Endodermal cell (in vitro differentiated cells): ENCODE data around the gene MAGIX. TPM values are rescaled to one million over a fixed set of nuclear protein-coding genes. Genes with fewer than 3 reads are reported as not detected.

Experiments used
- DNase-seq: peaks from one replicate; pipeline ENCODE4 v3.0.0-alpha.2; 2017
- H3K27ac ChIP-seq: 2 replicates; pipeline ENCODE4 v1.5.1; 2013; ENCODE audit warnings: mild to moderate bottlenecking, low read depth, low read length, moderate library complexity
- H3K27me3 ChIP-seq: 2 replicates; pipeline ENCODE4 v1.6.1; 2013; ENCODE audit warnings: mild to moderate bottlenecking, low read length, moderate library complexity; ENCODE audit not compliant: insufficient read depth, control insufficient read depth, poor library complexity, severe bottlenecking
- H3K36me3 ChIP-seq: 2 replicates; pipeline ENCODE4 v1.7.0; 2013; ENCODE audit warnings: mild to moderate bottlenecking, low read length, moderate library complexity; ENCODE audit not compliant: control insufficient read depth, insufficient read depth
- H3K4me1 ChIP-seq: one replicate; pipeline ENCODE4 v1.7.0; 2013; ENCODE audit warnings: low read length; ENCODE audit not compliant: control insufficient read depth, insufficient read depth
- H3K4me3 ChIP-seq: 2 replicates; pipeline ENCODE4 v1.5.1; 2013; ENCODE audit warnings: mild to moderate bottlenecking, low read length, moderate library complexity
- H3K9ac ChIP-seq: 2 replicates; pipeline ENCODE4 v1.6.1; 2013; ENCODE audit warnings: mild to moderate bottlenecking, low read length, moderate library complexity; ENCODE audit not compliant: poor library complexity, severe bottlenecking; ENCODE audit errors: extremely low read depth
- H3K9me3 ChIP-seq: 2 replicates; pipeline ENCODE4 v1.6.1; 2013; ENCODE audit warnings: mild to moderate bottlenecking, low read length, moderate library complexity; ENCODE audit not compliant: control insufficient read depth
- H3K27ac Mint-ChIP-seq: 2 replicates; pipeline ENCODE4 v1.8.0; 2020; ENCODE audit warnings: mixed read lengths
- H3K27me3 Mint-ChIP-seq: 2 replicates; pipeline ENCODE4 v1.8.0; 2021; ENCODE audit warnings: mild to moderate bottlenecking, mixed read lengths; ENCODE audit not compliant: insufficient read depth
- H3K36me3 Mint-ChIP-seq: 2 replicates; pipeline ENCODE4 v1.8.0; 2020; ENCODE audit warnings: low read depth, mixed read lengths
- H3K4me1 Mint-ChIP-seq: 2 replicates; pipeline ENCODE4 v1.8.0; 2020; ENCODE audit warnings: mixed read lengths
- H3K4me3 Mint-ChIP-seq: 2 replicates; pipeline ENCODE4 v1.8.0; 2020; ENCODE audit warnings: mild to moderate bottlenecking, moderate library complexity, mixed read lengths
- H3K9me3 Mint-ChIP-seq: 2 replicates; pipeline ENCODE4 v1.8.0; 2020; ENCODE audit warnings: mild to moderate bottlenecking, mixed read lengths
- whole genome bisulfite sequencing, 2 experiments: methylation state at CpG; one replicate each; pipeline versions ENCODE4 v1.1.5 to v1.1.7; 2013; ENCODE audit warnings: missing lambda C conversion rate in 2 of 2, mixed read lengths in 1 of 2; ENCODE audit not compliant: insufficient coverage in 1 of 2, insufficient read length in 1 of 2; 5-methylcytosine and 5-hydroxymethylcytosine counted together
- total RNA-seq, 2 donors: library from RNA; stranded (reverse); fragmentation: NEBNext Ultra II Directional in 1 of 2; extraction: Animal tissue kit (Norgen Biotek cat#: 25700) in 1 of 2; gene quantifications; 2 replicates in 1 of 2; 3 replicates in 1 of 2; pipeline ENCODE4 v1.2.1, GENCODE V29; 2021
- TF ChIP-seq, protein P1 (sequence below): fragments of 200-600 bp; sonication (generic); conservative IDR thresholded peaks from 2 replicates; pipeline ENCODE4 v1.5.0; 2021; ENCODE audit warnings: antibody characterized with exemption, mild to moderate bottlenecking

The MAGIX gene
- total RNA-seq, 2 donors from 2014 or later, result 1.2 to 1.3 TPM

DNA sequence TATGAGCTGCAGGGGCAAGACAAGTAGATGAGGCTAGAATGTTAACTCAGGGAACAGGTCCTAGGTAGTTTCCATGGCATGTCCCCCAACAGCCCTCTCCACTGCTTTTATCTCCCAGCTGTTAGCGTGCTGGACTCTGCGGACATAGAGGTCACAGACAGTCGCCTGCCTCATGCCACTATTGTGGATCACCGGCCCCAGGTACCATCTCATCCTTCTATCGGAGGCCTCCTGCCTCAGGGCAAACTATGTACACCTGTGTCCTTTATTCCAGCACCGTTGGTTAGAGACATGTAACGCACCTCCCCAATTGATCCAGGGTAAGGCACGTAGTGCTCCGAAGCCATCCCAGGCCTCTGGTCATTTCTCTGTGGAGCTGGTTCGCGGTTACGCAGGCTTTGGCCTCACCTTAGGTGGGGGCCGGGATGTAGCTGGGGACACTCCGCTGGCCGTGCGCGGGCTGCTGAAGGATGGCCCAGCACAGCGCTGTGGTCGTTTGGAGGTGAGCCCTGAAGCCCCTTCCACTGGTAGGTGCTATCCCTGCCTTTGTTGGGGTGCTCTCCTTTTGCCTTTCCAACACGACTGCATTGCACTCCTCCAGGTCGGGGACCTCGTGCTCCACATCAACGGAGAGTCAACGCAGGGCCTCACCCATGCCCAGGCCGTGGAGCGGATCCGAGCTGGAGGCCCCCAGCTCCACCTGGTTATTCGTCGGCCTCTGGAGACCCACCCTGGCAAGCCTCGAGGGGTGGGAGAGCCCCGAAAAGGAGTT lies 2.2 kb downstream of the MAGIX start:
- TF ChIP-seq, protein P1, sequence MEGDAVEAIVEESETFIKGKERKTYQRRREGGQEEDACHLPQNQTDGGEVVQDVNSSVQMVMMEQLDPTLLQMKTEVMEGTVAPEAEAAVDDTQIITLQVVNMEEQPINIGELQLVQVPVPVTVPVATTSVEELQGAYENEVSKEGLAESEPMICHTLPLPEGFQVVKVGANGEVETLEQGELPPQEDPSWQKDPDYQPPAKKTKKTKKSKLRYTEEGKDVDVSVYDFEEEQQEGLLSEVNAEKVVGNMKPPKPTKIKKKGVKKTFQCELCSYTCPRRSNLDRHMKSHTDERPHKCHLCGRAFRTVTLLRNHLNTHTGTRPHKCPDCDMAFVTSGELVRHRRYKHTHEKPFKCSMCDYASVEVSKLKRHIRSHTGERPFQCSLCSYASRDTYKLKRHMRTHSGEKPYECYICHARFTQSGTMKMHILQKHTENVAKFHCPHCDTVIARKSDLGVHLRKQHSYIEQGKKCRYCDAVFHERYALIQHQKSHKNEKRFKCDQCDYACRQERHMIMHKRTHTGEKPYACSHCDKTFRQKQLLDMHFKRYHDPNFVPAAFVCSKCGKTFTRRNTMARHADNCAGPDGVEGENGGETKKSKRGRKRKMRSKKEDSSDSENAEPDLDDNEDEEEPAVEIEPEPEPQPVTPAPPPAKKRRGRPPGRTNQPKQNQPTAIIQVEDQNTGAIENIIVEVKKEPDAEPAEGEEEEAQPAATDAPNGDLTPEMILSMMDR, result no peak
- H3K9me3 Mint-ChIP-seq, result peaks cover 57% of the 10 kb centered on the region

DNA sequence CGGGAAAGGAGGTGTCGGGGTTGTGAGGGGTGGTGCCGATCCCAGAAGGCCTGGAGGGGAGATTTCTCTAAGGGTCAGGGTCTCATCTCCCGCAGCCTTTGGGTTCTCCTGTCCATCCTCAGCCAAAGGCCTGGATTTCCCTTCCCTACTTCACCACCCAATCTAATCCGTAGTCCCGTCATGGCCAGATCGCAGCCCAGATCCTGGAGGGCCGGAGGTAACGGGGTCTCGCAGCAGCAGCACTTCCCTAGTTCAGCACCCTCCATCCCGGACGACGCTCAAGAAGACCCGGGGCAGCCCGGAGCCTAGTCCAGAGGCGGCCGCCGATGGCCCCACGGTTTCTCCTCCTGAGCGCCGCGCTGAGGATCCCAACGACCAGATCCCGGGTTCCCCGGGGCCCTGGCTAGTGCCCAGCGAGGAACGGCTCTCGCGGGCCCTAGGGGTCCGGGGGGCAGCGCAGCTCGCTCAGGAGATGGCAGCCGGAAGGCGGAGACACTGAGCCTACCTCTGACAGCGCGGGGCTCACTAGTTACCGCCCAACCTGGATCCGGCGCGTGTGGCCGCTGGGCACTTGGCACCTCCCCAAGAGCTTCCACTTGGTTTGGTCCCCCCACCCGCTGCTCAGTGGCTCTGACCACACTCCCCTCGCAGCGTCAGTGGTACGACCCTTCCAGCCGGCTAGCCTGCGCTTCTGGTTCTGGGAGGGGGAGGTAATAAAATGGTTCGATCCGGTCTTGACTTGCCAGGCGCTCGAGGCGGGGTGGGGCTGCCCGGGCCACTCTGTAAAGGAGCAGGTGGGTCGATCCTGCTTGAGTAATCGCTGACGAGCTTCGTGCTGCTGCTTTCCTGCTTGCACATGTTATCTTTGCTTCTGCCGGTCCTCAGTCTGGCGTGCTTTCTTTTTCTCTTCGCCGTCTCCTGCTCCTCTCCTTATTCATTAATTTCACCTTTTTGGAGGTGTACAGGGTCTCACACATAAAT lies 3.6 kb downstream of the MAGIX start:
- Histone ChIP-seq H3K4me1 (no peaks in the 10 kb centered on the region), H3K4me3 (no peak overlapping the region), H3K36me3 (no peaks in the 10 kb centered on the region), H3K9ac (no peak overlapping the region), H3K27ac (no peak overlapping the region), H3K27me3 (peaks cover 42% of the 10 kb centered on the region), H3K9me3 (no peaks in the 10 kb centered on the region)
- DNase-seq, result peak; percentile 94
- H3K4me3 Mint-ChIP-seq, result peak overlapping the region; percentile 45
- TF ChIP-seq, protein P1, result peak; percentile 54
- no peaks in the 10 kb centered on the region for H3K4me1 Mint-ChIP-seq
- H3K36me3 Mint-ChIP-seq, result no peaks in the 10 kb centered on the region
- H3K27me3 Mint-ChIP-seq, result peaks cover 61% of the 10 kb centered on the region
- WGBS, 2 experiments, result 4 to 14% methylated on average over 5 to 56 of the region's 61 CpGs
- peaks cover 64% of the 10 kb centered on the region for H3K9me3 Mint-ChIP-seq
- H3K27ac Mint-ChIP-seq, result no peak overlapping the region

More for the DNA sequence above, 2.2 kb downstream of the MAGIX start:
- Mint-ChIP-seq H3K27me3 (peaks cover 54% of the 10 kb centered on the region), H3K4me3 (no peak overlapping the region), H3K36me3 (no peaks in the 10 kb centered on the region), H3K27ac (no peak overlapping the region), H3K4me1 (no peaks in the 10 kb centered on the region)
- no peak overlapping the region for H3K4me3 ChIP-seq
- no peaks in the 10 kb centered on the region for H3K4me1 ChIP-seq
- H3K36me3 ChIP-seq, result no peaks in the 10 kb centered on the region
- no peaks in the 10 kb centered on the region for H3K9me3 ChIP-seq
- peaks cover 30% of the 10 kb centered on the region for H3K27me3 ChIP-seq
- WGBS, 2 experiments, result 92 to 94% methylated on average over 10 to 31 of the region's 31 CpGs
- no peak for DNase-seq
- H3K9ac ChIP-seq, result no peak overlapping the region
- no peak overlapping the region for H3K27ac ChIP-seq

DNA sequence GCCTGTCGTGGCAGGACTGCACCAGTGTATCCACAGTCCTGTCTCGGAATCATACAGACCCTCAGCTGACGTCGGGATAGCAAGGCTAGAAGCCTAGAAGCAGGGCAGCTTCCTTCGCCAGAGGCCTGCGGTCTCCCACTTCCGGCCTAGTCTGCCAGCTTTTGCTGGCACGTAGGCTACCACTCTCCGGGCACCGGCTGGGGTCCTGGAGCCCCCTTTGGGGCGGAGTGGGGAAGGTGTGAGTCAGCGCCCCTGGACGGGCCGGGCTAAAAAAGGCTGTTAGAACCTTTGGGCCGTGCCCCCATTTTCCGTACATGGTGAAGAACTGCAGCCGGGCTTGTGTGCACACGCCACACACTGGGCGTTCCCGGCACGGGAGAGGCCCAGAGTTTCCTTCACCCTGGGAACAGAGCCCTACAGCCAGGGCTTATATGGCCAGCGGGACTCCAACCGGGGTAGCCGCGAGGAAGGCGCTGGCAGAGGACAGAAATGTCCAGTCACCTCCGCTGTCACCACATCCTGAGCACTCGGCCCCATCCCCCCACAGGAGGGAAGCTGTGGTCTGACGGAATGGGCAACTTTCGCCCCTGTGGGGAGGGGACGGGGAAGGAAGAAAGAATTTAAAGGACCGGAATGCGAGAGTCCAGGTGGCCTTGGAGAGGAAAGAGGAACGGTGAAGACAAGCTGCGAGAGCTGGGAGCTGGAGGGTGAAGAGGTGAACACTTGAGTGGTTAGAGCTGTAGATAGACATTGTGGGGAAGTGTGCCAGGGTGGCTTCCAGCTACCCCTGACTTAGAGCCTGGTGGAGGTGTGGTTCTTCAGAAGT lies 4.6 kb downstream of the MAGIX start:
- WGBS, 2 experiments, result 31 to 34% methylated on average over 7 to 33 of the region's 35 CpGs
- Histone ChIP-seq H3K4me3 (no peak overlapping the region), H3K9ac (no peak overlapping the region), H3K27ac (no peak overlapping the region), H3K9me3 (no peaks in the 10 kb centered on the region), H3K27me3 (peaks cover 51% of the 10 kb centered on the region), H3K4me1 (no peaks in the 10 kb centered on the region), H3K36me3 (no peaks in the 10 kb centered on the region)
- Mint-ChIP-seq H3K4me1 (no peaks in the 10 kb centered on the region), H3K27me3 (peaks cover 63% of the 10 kb centered on the region), H3K4me3 (peak overlapping the region; percentile 45), H3K36me3 (no peaks in the 10 kb centered on the region), H3K9me3 (peaks cover 59% of the 10 kb centered on the region), H3K27ac (no peak overlapping the region)
- TF ChIP-seq, protein P1, result no peak
- DNase-seq, result peak; percentile 53
